Hematopoietic multipotent progenitor cell treated with erythropoietin and hydrocortisone succinate and interleukin-3 and kit ligand, for 15 days (in vitro differentiated cells): ENCODE measurements around the gene CRACR2A.

Experiments
- DNase-seq: peaks from one replicate; pipeline ENCODE4 v3.0.0-alpha.2; 2015; ENCODE audit warnings: low spot score

The CRACR2A gene

DNA sequence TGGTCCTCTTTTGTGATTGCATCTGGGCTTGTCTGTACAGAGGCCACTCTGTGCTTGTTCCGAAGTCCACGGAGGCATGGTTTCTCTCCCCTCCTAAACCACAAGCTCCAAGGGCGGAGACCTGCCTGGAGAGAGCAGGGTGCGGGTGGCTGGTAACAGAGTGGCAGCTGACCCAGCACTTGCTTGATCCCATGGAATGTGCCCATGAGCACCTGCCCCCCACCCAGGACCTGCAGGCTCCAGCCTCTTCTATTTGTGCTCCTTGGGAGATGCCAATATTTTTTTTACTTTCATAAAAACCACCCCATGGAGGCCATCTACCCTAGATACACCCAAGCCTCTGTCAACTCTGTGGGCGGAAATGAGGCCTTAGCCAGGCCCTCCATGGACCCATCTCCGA, 157.2 kb downstream of the CRACR2A start:
- DNase-seq = no peak

DNA sequence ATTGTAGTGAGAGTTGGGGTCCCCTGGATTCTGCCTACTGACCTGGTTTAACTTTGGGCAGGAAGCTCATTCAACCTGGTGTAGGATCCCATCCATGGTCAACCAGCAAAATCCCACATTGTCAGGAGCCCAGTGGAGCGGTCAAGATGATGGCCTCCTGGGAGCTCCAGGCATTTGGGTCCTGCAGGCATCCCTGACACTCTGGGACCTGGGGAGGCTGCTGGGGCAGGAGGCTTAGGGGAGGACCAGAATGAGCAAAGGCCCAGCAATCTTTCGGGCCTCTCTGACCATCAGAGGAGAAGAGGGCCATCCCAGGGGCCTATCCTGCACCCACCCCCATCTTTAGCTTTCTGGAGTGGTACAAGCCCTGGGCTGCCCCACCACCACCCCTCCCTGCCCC, 157.9 kb downstream of the CRACR2A start:
- no peak for DNase-seq

DNA sequence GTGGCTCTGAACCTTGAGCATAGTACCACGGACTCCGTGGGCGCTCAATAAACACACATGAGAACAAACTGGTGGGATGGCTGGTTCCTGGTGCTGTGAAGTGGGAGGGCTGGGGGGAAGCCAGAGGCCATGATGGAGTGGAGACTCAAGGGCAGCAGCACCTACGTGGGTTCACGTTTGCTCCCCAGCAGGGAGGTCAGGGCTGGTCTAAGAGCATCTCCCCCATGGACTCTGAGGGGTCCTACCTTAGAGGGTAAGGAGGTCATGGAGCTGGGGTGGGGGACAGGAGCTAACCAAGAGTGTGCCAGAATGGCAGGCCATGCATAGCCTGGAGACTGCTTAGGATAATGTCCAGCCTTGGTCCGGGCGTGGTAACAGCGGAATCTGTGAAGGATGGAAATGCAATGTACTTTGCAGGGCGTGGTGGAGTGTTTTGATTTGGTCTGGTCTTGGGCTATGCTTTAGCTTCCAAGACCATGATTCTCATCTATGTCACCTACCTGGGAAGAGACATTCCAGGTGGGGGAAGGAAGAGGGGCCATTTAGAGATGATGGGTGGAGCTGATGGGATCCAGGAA, 158.9 kb downstream of the CRACR2A start:
- no peak for DNase-seq

DNA sequence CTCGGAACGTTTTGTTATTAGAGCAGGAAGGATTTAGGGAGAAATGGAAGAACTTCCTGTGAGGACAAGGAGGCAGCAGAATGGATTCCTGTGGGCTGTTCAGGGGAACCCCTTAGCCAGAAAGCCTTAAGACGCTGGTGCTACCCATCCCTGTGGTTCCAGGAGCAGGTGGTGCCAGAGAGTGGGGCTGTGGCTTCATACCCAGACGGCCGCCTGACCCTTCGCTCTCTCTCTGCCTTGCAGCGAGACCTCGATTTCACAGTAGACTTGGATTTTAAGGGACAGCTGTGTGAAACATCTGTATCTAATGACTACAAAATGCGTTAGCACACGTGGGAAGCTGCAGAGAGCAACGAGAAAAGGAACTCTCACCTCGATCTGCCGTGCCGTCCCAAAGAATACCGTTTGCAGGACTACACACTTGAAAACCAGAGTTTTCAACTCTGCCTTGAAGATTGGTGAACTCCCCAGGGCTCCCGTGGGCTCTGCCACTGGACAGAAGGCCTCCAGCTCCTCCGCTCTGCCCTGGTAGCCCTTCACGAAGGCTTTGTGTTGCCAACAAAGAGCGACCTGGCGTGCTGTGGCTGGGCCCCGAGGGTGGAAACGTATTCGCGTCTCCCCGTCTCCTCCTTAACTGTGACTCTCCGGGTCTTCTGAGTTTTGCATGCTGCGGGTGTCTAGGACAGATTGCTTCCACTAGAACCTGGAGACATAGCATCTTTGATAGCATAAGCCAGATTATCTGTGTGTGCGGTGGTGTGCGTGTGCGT, 159.9 kb downstream of the CRACR2A start:
- DNase-seq = no peak

DNA sequence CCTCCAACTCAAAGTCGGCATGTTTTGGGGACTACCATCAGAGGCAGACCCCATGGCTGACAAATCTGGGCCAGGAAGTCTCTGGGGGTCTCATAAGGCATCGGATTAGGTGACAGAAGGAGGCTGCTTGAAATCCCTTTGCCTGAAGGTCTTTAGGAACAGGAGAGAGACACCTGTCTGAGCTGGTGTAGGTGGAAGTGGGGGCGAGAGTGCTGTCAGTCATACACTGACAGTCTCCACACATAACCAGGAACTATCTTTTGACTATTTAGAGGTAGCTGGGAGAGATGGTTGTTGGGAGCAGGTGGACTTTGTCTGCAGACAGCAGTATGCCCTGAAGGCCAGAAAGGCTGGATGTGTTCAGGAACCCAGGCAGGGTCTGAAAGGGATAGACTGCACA, 163.2 kb downstream of the CRACR2A start:
- no peak for DNase-seq

DNA sequence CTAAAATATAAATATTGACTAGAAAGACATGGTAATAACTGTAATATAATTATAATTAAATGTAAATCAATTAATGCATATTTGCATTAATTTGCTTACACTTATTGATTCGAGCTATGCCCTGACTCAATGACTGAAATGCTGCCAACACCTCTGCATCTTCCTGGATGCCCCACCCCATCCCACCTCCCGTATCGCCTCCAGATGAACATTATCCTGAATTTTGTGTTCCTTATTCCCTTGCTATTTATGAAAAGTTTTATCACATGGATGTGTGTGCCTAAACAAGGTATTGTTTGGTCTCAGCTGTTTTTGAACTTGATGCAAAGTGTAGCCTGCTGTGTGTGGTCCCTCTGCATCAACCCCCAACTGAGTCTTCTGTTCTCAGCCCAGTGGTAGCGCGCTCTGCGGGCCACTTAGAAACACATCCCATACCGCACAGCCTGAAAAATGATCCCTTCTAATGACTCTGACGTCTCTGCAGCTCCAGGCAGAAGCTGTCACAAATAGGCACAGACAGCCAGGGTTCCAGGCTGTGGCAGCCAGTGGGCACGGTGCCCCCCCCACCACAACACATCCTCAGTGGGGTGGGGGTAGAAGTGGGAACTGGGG, 165.4 kb downstream of the CRACR2A start:
- no peak for DNase-seq

DNA sequence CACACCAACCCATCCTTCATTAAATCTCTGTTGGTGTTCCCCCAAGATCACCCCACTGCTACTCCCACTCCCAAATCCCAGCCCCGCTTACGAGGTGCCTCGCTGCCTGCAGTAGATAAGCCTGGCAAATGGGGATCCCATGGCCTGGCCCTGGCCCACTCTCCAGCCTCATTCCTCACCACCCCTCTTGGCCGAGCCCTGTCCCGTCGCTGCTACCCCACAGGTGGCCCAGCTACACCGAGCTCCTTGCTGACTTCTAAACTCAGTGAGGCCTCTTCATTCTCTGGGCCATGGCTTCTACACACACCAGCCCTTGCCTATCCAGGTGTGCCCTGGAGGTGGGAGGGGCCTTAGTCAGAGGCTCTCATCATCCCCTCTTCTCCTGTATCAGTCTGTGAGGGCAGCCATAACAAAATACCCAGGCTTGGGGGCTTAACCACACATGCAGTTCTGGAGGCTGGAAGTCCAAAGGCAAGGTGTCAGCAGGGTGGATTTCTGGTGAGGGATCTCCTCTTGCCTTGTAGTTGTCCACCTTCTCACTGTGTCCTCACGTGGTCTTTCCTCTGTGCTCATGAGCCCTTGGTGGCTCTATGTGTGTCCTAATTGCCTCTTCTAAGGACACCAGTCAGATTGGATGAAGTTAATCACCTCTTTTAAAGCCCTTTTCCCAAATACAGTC, 169.1 kb downstream of the CRACR2A start:
- DNase-seq = no peak

DNA sequence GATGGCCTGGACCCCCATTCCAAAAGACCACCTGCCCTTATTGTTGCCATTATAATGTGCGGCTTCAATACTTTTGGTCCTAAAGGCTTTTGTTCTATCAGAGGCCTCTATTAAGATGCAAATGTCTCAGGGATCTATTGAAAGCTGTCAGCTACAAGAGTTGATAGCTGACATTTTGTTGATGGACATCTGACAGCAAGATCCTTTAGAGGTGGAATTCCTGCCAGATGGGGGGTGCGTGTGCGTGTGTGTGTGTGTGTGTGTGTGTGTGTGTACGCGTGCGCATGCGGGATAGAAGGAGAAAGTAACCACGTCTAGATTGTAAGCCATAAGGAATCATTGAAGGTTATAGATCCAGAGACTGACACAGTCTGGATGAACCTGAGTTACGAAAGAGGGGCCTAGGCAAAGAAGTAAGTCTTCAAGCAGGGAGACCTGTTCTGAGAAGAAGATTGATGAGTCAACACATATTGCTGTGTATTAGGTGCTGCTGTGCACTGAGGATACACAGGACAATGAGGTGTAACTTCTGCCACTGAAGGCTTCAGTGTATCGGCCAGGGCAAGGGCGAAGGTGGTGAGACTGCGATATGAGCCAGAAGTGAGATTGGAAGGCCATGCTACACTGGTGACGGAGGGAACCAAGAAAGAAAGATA, 172.7 kb downstream of the CRACR2A start:
- DNase-seq = no peak

DNA sequence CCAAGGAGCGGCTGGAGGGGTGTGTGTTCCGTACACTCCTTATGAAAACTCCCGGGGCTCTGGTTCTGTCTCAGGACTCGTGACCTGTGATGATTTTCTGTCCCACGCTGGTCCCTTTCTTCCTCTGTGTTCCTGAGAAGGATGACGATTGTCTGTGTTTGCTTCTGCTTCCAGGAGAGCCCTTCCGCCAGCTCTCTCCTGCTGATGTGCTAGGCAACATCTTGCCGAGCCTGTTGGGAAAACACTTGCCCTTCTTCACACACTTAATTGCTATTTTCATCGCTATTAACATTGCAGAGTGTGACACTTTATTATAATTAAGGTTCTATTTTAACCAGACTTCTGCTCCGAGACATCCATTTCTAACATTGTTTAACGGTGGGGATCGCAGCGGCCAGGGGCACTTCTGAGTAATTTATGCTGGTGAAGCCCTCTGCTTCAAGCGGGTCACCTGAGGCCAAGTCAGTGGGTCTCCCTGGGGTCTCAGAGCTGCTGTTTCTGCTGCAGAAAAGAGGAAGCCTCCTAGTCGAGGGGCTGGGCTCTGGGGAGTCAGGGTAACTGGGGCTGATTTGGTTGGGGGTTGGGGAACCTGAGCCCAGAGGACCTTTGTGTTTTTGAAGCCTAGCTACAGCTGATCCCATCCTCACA, 173.3 kb downstream of the CRACR2A start:
- no peak for DNase-seq

DNA sequence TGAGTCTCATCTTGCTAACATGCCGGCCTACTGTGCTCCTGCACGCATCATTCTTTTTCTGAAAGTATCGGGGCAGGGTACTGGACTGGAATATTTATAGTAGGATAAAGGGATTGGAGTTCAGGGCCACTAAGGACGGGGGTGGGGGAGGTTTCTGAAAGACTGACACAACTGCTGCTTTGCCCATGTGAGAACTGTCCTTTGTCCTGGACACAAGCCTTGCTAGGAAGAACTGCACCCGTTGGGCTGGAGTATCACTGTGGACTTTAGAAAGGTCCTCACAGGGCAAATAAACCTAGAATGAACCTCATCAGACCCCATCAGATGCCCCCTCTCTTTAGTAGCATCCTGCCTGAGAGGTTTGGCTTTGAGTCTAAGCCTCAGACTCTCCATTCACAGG, 174.4 kb downstream of the CRACR2A start:
- DNase-seq = no peak

DNA sequence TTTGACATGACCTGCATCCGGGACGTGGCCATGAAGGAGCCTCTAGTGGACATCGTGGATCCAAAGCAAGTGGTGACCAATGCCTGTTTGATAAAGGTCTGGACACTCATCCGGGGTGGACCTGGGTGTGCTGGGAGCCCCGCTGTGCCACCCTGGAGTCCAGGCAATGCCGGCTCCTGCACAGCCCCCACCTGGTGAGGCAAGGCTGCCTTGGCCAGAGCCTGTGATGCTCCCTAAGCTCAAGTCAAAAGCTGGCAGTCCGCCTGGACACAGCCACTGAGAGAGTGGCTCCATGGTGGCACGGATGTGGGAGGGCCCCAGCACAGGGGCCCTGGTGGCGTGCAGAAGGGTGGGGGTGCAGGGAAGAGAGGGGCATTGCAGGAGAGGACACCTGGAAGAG, 176.0 kb downstream of the CRACR2A start:
- DNase-seq = no peak

DNA sequence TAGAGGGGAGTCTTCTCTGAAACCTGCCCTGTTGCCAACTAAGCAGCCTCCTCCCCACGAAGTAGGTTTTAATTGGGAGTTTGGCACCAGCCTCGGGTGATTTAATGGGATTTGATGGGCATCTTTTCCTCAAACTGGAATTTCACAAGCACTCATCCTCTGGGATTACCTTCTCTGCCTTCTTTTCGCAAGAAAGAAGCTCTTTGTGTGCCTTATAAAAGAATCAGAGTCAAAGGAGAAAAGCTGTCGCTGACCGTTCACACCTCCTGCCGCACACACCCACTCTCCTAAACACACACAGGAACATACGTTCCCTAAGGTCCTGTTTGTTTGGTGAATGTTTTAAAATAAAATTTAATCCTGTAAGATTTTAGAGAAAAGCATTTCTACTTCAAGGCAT, 177.9 kb downstream of the CRACR2A start:
- no peak for DNase-seq

DNA sequence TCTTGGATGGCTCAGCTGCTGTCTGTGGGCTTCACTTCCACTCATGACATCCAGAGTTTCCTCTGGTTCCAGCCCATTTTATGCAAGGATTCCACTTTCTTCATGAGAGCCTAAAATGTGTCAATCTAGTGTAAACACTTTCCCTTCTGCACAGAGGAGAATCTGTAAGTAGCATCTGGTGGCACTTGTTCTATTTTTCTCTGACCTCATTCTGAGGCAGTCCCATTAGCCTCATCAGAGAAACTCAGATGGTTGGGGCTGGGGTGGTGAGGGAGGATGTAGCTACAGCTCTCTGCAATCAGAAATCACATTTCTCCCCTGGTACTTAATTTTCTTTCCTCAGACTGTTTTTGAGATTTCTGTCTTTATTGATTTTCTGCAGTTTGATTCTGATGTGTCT, 180.3 kb downstream of the CRACR2A start:
- DNase-seq = no peak

DNA sequence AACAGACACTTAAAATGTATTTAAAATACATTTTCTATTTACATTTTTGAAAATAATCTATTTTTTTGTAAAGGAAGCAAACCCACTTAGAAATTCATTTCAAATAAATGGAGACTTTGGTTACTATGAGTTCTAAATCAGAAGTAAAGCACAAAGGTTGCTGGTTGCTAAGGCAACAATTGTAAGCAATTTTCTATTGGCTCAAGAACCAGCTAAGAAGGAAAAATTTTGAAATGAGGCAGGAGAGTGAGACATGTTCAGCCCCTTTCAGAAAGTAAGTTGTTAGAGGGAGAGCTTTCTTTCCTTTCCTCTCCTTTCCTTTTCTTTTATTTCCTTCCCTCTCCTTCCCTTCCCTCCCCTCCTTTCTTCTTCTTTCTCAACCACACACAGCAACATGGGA, 181.2 kb downstream of the CRACR2A start:
- no peak for DNase-seq

DNA sequence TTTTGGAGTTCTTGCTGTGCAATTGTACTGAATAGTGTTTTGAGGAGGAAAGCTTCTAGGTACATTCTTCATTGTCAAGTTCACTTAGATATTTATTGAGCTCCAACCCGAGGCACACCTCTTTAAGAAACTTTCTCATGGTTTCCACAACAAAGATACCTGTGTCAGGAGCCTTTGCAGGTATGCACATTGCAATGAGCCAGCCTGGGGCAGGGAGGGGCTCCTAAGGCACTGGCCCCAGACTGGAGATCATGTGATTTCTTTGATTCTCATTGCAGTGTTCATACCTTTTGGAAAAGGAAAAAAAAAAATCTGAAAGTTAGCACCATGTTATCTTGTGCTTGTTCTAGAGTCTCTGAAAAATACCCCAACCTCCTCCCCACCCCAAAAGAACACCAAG, 181.6 kb downstream of the CRACR2A start:
- DNase-seq = no peak

DNA sequence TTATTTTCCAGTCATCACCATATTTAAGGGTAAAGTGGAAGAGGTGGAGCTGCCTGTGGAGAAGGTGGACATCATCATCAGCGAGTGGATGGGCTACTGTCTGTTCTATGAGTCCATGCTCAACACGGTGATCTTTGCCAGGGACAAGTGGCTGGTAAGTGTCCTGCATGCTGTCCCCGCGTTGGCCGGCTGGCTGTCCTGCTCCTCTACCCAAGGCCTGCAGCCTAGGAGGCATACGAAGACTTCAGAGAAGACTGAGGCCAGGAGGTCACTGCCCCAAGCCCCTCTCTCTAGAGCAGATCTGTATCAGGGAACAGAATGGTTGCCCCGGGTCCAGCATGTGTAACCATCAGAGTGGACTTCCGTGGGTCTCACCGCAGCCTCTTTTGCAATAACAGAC, 184.2 kb downstream of the CRACR2A start:
- no peak for DNase-seq

DNA sequence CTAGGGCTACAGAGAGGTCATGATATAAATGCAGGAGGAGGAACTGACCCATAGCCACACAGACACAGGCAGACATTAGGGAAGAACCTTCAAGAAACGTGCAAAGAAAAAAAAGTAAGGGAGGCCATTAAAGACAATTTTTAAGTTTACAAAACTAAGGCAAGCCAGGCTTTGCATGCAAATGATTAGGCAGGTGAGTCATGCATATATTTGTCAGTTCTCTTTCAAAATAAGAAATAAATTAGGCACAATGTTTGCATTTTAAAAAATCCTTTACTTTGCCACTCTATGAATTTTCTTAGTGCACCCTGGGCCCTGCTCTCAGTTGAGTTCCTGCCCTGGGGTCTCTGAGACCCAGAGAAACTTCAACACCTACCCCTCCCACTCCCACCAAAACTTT, 186.9 kb downstream of the CRACR2A start:
- DNase-seq = no peak
